GM12865 (cell line): ENCODE measurements around the gene GABPB1.

ENCODE experiments used
- DNase-seq: peaks from one replicate; pipeline ENCODE4 v3.0.0; 2010; ENCODE audit warnings: low read depth
- H3K4me3 ChIP-seq: 2 replicates; pipeline ENCODE4 v1.5.1; 2011; ENCODE audit warnings: mild to moderate bottlenecking, low read depth, low read length, control low read depth
- CTCF ChIP-seq: IDR thresholded peaks from 2 replicates; pipeline ENCODE4 v1.5.1; 2011; ENCODE audit warnings: low read length, control low read depth, low read depth, inconsistent platforms; ENCODE audit not compliant: insufficient read depth; ENCODE audit errors: missing control alignments

The GABPB1 gene

GRCh38 chr15:50281427-50281826, 73.6 kb downstream of the GABPB1 start:
- TF ChIP-seq CTCF = no peak
- H3K4me3 ChIP-seq = no peak overlapping the region
- no peak for DNase-seq

- no peak for DNase-seq
- no peak overlapping the region for H3K4me3 ChIP-seq
- no peak for TF ChIP-seq CTCF
These were observed 74.7 kb downstream of the GABPB1 start for GRCh38 chr15:50280271-50280670.

GRCh38 chr15:50278496-50278895, 76.5 kb downstream of the GABPB1 start:
- no peak for TF ChIP-seq CTCF
- no peak for DNase-seq
- H3K4me3 ChIP-seq = no peak overlapping the region

GRCh38 chr15:50277370-50277769, 77.6 kb downstream of the GABPB1 start:
- no peak for TF ChIP-seq CTCF
- no peak for DNase-seq
- no peak overlapping the region for H3K4me3 ChIP-seq

- no peak for TF ChIP-seq CTCF
- H3K4me3 ChIP-seq = no peak overlapping the region
- no peak for DNase-seq
These were observed 79.1 kb downstream of the GABPB1 start for GRCh38 chr15:50275908-50276307.

GRCh38 chr15:50275091-50275490, 79.9 kb downstream of the GABPB1 start:
- TF ChIP-seq CTCF = no peak
- DNase-seq = no peak

GRCh38 chr15:50267577-50267976, 87.4 kb downstream of the GABPB1 start:
- no peak for DNase-seq
- no peak overlapping the region for H3K4me3 ChIP-seq
- no peak for TF ChIP-seq CTCF

More at GRCh38 chr15:50275091-50275490, 79.9 kb downstream of the GABPB1 start:
- no peak overlapping the region for H3K4me3 ChIP-seq
